Liver (tissue), 3 donors: ENCODE data around the gene NXPH3.

Source experiments
- CTCF ChIP-seq: fragments of 150-350 bp; IDR thresholded peaks from 2 replicates; pipeline ENCODE4 v1.5.1; 2017; ENCODE audit warnings: improper control_type of control experiment, low read depth, low read length; ENCODE audit not compliant: missing input control
- JUND ChIP-seq, 2 donors: IDR thresholded peaks; 2 replicates each; pipeline ENCODE4 v1.6.1; 2016; ENCODE audit warnings: antibody characterized with exemption in 2 of 2
- TF ChIP-seq, protein P1 (sequence below): IDR thresholded peaks from 2 replicates; pipeline ENCODE4 v1.6.1; 2016; ENCODE audit warnings: antibody characterized with exemption
- TF ChIP-seq, protein P2 (sequence below): IDR thresholded peaks from 2 replicates; pipeline ENCODE4 v1.6.1; 2016; ENCODE audit warnings: antibody characterized with exemption, mild to moderate bottlenecking
- donor health status: healthy.
- donor health status: healthy.

DNA sequence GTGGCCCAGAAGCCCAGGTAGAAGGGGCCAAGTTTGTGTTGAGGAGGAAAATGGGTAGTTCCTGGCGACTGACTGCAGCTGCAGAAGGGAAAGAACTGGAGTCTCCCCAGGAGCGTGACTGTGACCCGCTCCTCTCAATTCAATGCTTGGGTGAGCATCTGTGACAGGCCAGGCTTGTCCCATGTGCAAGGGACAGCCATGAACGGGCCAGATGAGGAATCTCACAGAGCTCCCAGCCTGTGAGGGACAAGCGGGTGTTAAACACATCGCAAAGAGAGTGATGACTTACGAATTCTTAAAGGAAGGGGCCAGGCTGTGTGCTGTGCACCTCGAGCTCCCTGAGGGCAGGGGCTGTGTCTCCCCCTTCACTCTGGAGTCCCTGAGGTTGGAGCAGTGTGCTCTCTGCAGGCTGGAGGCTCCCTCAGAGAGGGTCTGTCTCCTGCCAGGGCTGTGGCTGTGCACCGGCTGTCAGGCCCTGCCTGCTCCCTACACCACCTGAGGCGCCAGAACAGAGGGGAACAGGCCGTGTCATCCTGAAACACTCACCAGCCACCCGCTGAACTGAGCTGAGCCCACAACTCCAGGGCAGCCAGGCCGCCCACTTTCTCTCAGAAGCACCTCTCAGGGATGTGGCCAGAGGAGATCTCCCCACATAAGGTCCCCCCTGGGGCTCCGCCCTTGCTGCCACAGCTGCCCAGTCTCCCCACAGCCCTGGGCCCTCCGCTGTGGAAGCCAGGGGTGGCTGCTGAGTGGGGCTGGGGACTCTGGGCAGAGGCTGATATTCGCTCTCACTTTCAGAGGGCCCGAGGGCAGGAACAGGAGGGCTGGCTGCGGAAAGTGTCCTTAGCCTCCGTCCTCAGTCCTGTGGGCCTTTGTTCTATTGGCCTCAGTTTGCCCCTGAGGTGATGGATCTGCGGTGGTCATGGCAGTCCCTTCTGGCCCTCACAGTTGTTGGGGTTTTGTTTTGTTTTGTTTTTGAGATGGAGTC lies 25.7 kb upstream of the NXPH3 start:
- TF ChIP-seq, protein P1, sequence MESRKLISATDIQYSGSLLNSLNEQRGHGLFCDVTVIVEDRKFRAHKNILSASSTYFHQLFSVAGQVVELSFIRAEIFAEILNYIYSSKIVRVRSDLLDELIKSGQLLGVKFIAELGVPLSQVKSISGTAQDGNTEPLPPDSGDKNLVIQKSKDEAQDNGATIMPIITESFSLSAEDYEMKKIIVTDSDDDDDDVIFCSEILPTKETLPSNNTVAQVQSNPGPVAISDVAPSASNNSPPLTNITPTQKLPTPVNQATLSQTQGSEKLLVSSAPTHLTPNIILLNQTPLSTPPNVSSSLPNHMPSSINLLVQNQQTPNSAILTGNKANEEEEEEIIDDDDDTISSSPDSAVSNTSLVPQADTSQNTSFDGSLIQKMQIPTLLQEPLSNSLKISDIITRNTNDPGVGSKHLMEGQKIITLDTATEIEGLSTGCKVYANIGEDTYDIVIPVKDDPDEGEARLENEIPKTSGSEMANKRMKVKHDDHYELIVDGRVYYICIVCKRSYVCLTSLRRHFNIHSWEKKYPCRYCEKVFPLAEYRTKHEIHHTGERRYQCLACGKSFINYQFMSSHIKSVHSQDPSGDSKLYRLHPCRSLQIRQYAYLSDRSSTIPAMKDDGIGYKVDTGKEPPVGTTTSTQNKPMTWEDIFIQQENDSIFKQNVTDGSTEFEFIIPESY: no peak
- TF ChIP-seq, protein P2, sequence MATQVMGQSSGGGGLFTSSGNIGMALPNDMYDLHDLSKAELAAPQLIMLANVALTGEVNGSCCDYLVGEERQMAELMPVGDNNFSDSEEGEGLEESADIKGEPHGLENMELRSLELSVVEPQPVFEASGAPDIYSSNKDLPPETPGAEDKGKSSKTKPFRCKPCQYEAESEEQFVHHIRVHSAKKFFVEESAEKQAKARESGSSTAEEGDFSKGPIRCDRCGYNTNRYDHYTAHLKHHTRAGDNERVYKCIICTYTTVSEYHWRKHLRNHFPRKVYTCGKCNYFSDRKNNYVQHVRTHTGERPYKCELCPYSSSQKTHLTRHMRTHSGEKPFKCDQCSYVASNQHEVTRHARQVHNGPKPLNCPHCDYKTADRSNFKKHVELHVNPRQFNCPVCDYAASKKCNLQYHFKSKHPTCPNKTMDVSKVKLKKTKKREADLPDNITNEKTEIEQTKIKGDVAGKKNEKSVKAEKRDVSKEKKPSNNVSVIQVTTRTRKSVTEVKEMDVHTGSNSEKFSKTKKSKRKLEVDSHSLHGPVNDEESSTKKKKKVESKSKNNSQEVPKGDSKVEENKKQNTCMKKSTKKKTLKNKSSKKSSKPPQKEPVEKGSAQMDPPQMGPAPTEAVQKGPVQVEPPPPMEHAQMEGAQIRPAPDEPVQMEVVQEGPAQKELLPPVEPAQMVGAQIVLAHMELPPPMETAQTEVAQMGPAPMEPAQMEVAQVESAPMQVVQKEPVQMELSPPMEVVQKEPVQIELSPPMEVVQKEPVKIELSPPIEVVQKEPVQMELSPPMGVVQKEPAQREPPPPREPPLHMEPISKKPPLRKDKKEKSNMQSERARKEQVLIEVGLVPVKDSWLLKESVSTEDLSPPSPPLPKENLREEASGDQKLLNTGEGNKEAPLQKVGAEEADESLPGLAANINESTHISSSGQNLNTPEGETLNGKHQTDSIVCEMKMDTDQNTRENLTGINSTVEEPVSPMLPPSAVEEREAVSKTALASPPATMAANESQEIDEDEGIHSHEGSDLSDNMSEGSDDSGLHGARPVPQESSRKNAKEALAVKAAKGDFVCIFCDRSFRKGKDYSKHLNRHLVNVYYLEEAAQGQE: no peak
- TF ChIP-seq CTCF (no peak), JUND (IDR thresholded peaks at IDR 0.05) (no peak)
